Activated T-cell treated with anti-CD3 and anti-CD28 coated beads for 48 hours (primary cell): ENCODE data around the gene YIPF2.
"Not testable (repeated sequence)": the region's sequence is repeated elsewhere in the genome, so short reads cannot be mapped to it uniquely, and the experiment has no call there.

Source experiments
- DNase-seq: peaks from one replicate; pipeline ENCODE4 v3.0.0-alpha.2; 2020; ENCODE audit warnings: low read depth

Gene YIPF2

DNA sequence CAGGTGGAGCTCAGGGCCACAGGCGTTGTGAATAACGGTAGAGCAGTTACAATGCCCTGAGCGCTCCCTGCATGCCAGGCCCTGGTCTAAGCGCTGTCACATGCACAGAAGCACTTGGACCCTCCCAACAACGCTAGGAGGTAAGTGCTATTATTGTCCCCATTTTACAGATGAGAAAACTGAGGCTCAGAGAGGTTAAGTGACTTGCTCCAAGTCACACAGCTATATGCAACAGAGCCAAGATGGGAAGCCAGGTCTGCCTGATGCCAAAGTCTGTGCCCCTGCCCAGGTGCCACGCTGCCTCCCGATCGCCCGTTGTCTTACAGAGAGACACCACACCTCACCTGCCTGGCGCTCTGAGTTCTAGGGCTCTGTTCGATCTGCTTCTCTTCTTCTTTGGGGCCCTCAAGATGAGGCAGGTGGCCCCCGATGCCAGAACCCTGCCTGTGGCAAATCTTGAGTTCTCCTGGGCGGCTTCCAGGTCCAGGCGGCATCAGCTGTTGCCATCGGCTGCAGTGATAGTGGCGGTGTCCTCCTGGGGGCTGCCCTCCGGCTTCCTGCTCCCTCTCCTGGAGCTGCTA lies 20.0 kb downstream of the YIPF2 start:
- no peak for DNase-seq

GRCh38 chr19:10907925-10908324 lies 20.5 kb downstream of the YIPF2 start:
- no peak for DNase-seq

DNA sequence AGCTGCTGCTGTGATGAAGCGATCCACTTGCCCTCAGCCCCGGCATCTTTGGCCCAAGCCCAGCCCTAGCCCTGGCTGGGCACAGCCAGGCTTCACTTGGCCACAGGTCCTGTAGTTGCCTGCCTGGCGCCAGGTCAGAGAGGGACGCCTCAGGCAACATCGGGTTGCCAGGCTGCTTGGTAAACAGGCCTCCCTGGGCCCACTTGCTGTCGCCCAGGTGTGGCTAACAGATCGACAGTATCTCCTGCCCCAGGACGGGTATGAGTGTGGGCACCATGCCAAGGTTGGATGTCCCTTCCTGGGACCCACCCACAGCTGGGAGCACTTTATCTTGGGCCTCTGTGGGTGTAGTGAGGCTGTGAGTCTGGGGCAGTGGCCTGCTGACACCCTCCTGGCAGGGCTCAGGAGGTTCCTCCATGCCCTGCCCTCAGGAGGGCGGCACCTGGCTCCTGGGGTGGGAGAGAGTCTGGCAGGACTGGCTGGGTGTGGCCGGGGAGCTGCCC lies 29.2 kb downstream of the YIPF2 start:
- no peak for DNase-seq

DNA sequence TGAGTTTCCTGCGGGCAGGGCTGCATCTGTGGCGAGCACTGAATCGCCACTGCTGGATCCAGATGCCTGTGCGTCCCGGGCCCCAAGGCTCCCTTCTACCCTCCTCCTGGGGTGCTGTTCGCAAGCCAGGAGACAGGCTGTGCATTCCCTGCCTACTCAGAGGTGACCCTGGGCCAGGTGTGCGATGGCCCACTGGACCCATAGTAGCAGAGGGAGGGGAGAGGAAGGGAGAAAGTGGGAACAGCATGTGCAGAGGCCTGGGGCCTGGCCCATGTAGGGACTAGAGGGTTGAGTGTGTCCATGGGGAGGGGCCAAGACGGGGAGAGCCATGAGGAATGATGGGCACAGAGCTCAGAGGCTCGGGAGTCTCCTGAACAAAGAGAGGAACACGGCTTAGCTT lies 29.8 kb downstream of the YIPF2 start:
- no peak for DNase-seq

GRCh38 chr19:10896851-10897526 lies 31.4 kb downstream of the YIPF2 start:
- no peak for DNase-seq

- DNase-seq, result no peak
Observed at GRCh38 chr19:10895920-10896319, 32.5 kb downstream of the YIPF2 start.

DNA sequence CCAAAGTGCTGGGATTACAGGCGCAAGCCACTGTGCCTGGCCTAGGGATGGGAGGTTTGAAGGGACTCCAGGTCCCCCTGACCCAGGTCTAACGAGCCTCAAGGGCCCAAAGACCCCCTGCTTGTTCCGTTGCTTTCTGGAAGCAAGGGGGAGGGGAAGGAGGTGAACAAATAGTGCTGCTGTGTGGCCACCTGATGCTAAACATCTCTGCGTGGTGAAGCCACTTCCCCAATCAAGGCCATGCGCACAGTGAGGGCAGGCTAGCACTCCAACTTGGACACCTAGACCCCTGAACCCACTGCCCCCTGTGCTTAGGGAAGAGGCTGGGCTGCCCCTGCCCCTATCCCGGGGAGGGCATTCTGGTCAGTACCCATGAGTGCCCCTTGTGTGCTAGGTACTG lies 33.1 kb downstream of the YIPF2 start:
- DNase-seq, result no peak

GRCh38 chr19:10894911-10895213 lies 33.6 kb downstream of the YIPF2 start:
- no peak for DNase-seq

DNA sequence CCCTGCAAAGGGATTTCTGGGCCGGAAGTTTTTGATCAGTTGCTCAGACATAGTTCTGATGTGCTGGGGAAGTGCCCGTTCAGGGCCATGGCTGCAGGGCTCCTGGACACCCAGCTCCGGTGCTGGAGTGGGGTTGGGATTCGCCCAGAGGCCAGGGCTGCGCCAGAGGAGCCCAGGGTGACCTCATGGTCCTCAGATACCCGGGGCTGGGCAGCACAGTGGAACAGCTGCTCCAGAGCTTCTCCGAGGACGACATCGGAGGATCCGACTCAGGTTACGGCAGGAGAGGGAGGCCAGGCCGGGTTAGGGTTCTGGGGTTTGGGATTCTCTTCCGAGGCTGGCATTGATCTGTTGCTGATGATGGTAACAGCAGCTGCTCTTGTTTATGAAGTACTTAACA lies 36.2 kb downstream of the YIPF2 start:
- no peak for DNase-seq

DNA sequence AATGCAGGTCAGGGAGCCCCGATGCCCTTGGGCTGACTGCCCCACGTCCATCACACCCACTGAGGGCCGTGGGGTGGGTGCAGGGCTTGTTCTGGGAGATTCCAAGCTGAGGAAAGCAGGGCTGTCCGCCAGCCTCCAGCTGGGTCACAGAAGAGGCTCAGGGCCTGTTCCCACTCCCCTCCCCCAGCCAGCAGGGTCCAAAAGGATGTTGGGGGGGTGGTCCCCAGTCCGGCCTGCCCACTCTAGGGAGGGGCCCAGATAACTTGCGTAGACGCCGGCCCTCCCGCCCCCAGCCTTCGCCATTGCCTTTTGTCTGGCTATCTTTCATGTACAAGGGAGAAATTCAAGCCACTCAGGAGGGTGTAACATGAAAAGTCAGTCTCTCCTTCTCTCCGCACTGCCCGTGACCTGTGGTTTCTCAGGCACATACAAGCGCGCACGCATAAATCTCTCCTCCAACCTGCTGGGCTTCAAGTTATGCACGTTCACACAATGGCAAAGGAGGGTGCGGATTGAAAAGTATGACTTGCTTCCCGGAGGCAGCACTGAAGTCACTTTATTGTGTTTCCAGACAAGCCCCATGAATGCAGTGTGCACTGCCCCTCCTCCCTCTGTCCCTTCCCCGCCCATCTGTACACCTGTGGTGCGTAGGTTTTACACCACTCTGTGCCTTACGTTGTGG lies 36.9 kb downstream of the YIPF2 start:
- DNase-seq, result no peak

DNA sequence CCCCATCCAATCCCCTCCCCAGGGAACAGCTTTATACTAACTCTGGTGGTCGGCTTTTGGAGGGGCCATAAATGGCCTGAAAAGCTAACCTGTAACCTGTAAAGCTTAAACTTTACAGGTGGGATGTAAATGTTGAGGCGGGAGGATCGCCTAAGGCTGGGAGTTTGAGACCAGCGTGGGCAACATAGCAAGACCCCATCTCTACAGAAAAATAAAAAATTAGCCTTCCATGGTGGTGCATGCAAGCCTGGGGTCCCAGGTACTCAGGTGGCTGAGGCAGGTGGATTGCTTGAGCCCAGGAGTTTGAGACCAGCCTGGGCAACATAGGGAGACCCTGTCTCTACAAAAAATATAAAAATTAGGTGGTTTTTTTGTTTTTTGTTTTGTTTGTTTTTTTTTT lies 38.6 kb downstream of the YIPF2 start:
- DNase-seq, result no peak

- no peak for DNase-seq
Observed at GRCh38 chr19:10888421-10888866, 40.0 kb downstream of the YIPF2 start.

GRCh38 chr19:10887616-10888367 lies 40.6 kb downstream of the YIPF2 start:
- DNase-seq, result no peak

- DNase-seq, result no peak
Observed at GRCh38 chr19:10885201-10886169, 43.0 kb downstream of the YIPF2 start.

DNA sequence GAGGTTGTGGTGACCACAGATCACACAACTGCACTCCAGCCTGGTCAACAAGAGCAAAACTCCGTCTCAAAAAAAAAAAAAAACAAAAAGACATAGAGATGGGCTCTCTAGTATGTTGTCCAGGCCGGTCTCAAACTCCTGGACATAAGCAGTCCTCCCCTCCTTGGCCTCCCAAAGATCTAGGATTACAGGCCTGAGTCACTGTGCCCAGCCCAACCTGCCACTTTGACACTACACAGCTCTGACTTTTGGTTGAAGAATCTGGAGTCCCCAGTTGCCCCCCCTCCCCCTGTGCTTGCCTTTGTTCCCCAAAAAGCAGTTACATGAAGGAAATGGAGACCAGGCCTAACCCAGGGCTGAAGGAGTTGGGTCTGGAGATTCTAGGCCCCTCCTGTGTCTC lies 44.2 kb downstream of the YIPF2 start:
- DNase-seq, result no peak

DNA sequence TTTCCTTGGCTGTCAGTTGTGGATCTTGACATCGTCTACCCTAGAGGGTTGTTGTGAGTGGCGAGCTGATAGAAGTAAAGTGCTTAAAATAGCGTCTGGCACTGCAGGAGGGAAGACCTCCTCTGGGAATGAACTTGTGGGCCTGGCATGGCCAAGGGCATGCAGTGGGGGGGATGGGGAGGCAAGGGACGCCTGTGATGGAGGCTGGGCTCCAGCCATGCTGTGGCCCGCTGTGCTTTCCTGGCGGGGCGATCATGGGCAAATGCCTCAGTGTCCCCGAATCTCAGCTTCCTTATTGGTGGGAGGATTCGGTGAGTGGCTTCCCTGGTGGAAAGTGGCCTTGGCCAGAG lies 46.4 kb downstream of the YIPF2 start:
- no peak for DNase-seq

GRCh38 chr19:10881403-10882107 lies 46.9 kb downstream of the YIPF2 start:
- DNase-seq, result no peak

DNA sequence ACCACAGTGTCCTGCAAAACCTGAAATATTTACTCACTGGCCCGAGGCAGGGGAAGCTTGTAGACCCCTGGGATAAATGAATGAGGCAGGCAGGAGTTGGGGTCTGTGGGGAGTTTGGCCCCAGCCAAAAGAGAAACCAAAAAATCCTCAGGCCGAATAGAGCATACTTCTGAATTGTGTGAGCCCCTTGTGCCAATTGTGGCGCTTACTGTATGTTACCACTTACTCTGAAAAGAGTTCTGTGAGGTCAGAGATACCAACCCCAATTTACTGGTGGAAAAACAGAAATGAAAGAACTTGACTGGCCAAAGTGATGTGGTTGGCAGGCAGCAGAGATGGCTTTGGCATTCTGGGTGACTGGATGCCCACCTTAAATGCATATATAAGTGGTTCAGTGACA lies 50.2 kb downstream of the YIPF2 start:
- DNase-seq, result no peak

GRCh38 chr19:10877608-10878007 lies 50.8 kb downstream of the YIPF2 start:
- DNase-seq, result not testable (repeated sequence)

DNA sequence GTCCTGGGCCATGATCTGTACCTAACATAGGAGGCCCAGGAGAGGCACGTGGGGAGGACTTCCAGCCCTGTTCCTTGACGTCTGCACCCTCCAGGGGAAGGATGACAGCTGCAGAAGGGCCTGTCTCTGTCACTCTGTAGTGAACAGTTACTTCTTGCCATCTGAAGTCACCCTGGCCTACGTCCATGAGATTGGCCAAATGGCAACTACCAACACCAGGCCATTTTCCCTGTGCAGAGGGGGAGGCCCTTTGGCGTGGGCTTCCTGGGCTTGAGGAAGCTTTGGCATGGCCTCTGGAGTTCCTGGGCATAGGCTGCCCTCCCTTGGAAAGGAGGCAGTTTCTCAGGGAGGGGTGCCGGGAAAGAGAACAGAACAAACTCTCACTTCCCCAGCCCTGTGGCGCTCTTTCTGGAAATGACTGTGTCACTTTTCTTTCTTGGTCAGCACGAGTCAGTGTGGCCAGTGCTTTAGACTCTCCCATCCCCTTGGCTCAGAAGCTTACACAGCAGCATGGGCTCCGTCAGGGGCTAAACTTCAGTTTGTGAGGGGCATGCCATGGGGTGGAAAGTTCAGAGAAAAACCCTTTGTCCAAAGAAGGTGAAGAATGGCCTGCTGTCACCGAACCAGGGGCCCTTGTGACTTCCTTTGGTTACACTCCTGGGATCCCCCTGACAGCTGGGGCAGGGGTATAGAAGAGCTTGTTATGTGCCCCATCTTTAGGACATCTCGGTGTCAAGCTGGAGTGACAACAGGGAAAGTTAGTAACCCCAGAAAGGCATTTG lies 51.8 kb downstream of the YIPF2 start:
- no peak for DNase-seq
